NCI-H146 treated with DMSO at 0.1 percent for 48 hours (cell line): ENCODE measurements around the gene NFXL1.

Source experiments
- DNase-seq: peaks from one replicate; lab custom pipeline; 2025; ENCODE audit not compliant: unreplicated experiment; lab: John Stamatoyannopoulos, UW

The NFXL1 gene

DNA sequence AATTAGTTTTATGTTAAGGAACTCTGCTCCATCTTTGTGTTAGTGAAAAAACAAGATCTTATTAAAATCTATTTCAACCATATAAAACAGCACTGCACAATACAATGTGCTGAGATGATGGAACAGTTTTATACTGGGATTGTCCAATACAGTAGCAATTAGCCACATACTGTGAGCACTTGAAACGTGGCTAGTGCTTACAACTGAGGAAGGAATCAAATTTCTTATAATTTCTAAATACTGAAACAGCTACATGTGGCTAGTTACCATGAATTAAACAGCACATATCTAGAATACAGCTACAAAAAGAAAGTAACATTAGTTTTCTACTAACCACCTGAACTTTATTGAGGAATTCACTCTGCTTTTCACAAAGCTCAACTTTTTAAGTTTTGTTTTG, 14.7 kb downstream of the NFXL1 start:
- peak; percentile 23 for DNase-seq

DNA sequence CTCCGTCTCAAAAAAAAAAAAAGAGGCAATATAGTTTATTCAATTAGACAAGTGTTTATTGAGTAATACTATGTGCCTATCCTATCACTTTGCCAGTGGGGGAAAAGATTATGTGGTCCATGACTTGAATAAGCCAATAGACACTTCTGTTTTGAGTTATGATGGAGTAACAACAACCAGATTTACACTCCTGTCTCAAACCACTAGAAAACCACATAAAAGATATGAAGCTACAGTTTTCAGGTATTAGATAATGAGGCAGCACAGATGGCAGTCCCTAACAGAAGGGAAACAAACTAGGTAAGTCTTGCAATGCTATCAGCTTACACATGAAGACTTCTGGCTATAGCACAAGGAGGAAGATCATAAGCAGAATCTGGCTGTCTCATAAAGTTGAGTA, 22.5 kb downstream of the NFXL1 start:
- no peak for DNase-seq

DNA sequence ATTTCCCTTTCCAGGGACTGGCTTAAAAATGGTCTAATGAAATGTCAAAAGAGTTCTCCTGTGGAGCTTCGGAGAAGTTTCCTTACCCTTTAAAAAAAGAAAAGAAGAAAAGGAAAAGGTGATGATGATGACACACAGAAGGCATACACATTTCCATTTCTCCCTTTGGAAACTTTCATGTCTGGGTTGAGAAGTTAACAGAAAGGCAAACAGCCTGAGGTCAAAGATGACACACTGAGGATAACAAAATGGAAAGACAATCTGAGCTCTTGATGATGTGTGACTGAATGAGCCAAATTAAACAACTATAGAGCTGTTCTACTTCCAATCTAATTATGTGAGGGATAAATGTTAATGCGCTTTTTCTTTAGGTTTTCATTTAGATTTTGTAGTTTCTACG, 32.2 kb downstream of the NFXL1 start:
- DNase-seq = no peak

DNA sequence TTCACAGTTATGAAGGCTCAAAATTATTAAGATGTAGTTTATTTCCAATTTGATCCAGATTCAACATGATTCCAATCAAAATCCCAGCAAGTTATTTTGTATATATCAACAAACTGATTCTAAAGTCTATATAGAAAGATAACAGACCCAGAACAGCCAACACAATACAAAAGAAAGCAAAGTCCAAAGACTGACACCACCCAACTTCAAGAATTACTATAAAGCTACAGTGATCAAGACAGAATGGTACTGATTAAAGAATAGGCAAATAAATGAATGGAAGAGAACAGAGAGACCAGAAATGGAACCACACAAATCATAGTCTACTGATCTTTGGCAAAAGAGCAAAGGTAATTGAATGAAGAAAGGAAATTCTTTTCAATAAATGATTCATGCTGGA, 34.9 kb downstream of the NFXL1 start:
- no peak for DNase-seq

DNA sequence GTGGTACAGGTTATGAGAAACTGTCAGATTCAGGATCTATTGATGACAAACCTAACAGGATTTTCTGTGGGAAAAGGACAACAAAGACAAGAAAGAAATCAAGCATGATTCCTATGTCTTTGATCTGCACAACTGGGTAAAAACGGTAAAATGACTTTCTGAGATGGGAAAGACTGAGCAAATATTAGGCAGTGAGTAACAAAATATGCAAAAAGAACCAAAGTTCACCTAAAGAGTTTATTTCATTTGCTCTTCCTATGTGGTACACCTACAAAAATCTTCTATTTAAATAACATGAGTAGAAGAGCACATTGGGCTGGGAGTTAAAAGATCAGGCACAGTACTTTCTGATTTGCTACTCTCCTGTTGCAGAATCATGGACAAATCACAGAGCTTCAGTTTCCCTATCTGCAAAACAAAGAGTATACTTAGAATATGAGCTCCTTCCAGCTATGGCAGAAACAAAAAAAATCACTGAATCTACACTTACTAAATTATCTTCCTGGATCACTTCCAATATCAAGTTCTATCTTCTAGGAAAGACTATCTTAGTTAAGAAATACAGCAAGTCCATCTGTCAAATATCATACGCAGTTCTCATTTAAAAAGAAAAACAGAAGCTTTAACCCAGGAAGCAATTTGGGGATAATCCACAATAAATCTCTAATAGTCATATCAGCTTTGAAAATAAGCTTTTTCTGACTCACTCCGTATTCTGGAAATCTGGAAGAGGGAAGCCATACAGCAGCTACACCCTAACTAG, 37.4 kb downstream of the NFXL1 start:
- no peak for DNase-seq

DNA sequence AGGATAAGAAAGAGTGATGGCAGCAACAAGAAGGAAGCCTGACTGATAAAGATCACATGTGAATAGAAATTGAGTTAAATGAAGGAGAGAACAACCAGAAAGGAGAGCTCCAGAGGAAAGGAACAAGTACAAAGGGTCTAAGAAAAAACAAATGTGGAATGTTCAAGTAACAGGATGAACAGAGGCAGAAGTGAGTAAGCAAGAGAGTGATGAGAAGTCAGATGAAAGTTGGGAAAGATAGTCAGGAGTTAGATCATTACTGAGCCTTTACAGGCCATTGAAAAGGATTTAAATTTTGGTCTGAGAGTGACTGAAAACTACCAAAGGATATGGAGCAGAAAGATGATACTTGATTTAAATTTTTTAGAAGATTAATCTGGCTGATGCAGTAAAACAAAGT, 38.1 kb downstream of the NFXL1 start:
- no peak for DNase-seq

DNA sequence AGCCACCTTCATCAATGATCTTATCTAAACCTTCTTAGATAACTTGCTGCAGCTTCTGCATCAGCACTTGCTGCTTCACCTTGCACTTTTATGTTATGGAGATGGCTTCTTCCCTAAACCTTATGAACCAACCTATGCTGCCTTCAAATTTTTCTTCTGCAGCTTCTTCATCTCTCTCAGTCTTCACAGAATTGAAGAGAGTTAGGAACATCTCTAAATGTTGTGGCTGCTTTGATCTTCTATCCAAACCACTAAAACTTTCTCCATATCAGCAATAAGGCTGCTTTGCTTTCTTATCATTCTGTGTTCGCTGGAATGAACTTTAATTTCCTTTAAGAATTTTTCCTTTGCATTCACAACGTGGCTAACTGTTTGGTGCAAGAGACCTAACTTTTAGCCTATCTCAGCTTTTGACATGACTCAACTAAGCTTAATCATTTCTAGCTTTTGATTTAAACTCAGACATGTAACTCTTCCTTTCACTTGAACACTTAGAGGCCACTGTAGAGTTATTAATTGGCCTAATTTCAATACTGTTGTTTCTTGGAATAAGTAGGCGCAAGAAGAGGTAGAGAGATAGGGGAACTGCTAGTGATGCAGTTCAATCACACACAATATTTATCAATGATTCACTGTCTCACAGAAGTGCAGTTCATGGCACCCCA, 40.4 kb downstream of the NFXL1 start:
- DNase-seq = no peak

DNA sequence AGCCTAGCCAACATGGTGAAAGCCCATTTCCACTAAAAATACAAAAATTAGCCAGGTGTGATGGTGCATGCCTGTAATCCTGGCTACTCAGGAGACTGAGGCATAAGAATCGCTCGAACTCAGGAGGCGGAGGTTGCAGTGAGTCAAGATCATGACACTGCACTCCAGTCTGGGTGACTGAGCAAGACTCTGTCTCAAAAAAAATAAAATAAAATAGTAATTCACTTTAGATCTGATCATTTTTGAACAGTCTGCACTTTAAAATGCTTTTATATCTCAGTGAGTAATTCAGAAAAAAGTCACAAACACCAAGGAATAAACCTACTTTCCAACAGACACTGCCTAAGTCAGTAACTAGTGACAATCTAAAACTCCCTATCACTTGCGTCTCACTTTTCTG, 50.9 kb downstream of the NFXL1 start:
- no peak for DNase-seq

DNA sequence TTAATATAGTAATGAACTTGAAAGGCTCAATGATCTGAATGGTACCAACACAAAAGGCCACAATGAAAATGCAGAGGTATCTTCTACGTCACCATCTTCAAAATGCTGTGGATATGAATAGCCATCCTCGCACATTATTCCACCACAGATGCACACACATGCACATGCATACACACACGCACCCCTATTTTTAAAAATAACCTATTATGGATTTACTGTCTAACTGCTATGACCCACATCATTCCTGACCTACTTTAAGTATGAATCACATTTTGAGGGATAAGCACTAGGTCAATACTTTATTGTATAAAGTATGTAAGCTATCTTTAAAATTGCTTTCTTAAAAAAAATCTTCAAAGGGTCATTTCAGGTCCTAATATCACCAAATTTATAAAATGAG, 52.1 kb downstream of the NFXL1 start:
- no peak for DNase-seq

DNA sequence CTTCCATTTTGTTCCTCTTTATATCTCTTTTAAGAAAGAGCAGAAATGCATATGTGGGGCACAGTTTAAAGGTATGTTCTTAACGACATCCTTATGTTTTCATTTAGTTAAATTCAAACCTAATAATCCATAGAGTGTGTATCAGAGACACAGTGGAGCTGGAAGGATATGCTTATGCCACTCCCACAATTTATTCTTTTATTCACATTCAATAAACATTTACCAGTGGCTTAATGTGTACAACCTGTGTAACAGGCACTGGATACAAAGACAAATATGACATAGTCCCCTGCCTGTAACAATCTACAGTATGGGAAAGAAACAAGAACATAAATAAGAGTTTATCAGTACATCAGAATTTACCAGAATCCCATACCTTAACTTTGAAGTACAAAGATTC, 54.1 kb downstream of the NFXL1 start:
- DNase-seq = no peak

DNA sequence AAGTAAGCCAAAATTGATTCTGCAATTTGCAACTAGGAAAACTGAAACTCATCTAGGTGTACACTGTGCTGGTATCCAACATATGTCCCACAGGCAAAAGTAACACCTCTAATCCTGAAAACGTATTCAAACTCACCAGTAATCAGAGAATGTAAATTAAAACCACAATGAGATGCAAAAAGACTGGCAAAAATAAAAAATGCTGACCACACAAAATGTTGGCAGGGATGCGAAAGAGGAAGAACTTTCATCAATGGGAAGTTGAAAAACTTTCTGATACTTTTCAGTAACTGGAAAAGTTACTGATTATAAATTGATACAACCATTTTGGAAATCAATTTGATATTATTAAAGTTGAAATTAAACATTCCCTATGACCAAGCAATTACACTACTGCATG, 56.4 kb downstream of the NFXL1 start:
- no peak for DNase-seq

DNA sequence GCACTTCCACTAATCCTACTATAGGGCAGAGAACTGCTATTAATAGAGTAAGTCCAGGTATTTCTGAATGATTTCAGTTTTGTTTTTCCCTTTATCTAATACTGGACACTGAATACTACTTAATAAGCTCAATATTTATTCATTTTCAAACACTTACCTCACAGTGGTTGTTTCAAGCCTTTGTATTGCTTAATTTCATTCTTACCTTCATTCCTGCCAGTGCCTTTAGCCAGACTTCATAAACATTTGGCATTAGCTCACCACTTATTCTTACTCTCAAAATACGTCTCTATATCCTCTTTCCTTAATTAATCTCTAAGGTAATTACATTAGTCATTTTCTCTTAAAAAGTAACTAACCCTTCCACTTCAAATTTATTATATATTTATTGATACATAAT, 57.7 kb downstream of the NFXL1 start:
- DNase-seq = no peak

DNA sequence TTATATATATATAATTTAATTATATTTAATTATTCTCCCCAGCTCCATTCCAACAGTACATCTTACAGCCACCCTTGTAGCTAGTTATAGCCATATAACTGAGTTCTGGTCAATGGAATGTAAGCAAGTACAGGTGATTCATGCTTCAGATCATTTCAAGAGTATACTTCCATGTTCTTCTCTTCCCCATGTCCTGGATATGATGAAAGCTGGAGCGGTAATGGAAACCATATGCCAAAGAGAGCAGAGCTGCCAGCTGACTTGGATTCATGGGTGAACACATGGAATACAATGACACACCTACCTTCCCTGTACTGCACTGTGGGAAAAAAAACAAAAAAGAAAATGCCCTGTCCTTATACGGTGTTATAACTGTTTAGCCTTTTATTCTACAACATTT, 59.0 kb downstream of the NFXL1 start:
- no peak for DNase-seq

DNA sequence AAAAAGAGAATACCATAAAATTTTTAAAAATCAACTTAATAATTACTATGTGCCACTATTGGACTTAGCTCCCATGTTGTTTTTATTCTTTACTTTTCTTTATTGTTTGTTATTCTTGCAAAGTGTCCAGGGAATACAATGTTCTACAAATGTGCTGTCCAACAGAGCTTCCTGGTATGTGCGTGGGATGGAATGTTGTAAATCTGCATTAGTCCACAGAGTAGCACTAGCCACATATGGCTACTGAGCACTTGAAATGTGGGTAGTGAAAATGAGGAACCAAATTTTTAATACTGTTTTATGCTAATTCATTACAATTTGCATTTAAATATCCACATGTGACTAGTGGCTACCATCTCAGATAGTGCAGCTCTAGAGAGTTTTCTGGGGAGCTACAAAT, 62.2 kb downstream of the NFXL1 start:
- DNase-seq = no peak

DNA sequence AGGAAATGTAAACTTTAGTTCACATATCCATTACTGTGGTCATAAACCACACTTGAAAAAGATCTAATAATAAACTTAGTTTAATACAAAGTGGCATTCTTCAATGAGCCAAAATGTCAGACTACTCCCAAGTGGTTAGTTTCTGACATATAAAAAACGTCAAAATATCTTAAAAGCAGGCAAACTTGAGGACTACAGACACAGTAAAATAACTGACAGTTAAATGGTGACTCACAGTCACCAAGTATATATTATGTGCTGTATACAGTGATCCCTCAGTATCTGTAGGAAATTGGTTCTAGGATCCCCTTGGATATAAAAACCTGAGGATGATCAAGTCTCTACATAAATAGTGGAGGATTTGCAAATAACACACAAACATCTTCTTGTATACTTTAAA, 64.9 kb downstream of the NFXL1 start:
- no peak for DNase-seq

DNA sequence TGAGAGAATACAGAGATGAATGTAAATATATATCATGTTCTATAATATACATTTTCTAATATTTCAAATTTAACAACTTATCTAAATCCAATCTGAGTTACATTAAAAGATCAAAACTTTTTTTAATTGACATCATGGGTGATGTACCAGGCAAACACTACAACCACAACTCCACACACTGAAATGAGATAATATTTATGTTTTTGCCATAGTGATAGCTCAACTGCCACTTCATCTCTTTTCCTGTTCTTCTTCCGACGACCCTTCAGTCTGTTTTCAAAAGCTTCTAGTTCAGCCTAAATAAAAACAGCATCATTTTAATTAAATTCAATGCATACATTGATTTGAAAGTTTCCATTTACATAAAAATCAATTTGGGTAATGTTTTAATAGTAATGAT, 66.3 kb downstream of the NFXL1 start:
- no peak for DNase-seq

DNA sequence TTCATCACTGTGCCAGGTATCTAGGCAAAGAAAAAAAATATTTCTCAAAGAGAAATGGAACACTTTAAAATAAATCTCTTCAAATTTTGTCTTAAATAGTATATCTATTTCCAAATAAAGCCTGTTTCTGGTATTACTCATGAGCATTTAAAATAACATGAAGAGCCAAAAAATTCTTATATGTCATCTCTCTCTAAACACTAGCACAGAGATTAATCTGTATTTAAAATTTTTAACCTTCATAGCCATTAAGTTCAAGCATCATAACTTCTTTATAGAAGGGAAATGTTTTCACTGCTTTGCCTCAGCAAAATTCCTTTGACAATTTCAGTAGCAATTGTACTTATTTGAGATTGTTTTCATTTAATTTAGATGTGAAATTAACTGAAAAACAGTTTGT, 71.4 kb downstream of the NFXL1 start:
- DNase-seq = no peak

DNA sequence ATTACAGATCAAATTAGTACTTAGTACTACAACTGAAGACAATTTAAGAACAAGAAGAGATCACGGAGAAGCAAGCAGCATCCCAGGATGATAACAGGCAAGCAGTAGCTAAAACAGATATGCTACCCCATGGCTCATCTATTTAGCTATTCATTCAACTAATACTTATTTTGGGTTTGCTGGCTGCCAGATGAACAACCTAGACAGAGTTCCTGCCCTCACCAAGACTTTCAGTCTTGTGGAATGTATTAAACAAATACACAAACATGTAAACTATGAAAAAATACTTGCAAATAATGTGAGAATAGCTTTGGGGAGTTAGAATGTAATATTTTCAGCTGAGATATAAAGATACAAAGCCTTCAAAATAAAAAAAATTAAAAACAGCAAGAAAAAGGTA, 74.1 kb downstream of the NFXL1 start:
- DNase-seq = no peak

DNA sequence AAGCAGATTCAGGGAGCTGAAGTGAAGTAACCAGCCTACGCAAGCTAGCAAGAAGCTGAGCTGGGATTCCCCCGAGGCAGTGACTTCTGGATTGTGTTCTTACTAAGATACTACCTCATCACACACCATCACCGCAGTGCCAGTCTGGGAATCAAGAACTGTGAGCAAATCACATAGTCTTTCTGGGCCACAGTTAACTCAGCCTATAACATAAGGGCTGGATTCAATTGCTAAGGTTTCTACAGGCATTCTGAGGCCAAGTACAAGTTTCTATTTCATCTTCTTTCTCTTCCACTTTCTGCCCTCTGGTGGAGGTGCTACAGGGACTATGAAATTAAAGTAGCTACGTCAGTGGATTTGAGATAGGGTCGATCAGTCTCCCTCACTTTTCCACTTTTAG, 75.1 kb downstream of the NFXL1 start:
- DNase-seq = no peak

DNA sequence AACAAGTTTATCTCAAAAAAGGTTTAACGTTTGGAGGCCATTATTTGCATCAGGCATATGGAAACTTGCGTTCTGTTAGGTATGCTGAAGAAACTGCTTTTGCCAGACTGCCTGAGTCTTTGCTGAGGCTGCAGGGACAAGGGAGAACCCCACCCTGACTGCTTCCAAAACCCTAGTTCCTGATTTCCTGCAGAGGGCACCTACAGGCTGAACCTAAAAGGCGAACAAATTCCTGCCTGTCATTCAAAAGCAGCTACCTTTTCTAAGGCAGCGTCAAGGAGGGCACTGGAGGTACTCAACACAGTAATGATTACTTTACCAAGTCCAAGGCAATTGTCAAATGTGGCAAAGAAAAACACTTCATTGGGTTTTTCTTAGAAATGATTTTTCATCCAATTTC, 75.9 kb downstream of the NFXL1 start:
- DNase-seq = no peak

DNA sequence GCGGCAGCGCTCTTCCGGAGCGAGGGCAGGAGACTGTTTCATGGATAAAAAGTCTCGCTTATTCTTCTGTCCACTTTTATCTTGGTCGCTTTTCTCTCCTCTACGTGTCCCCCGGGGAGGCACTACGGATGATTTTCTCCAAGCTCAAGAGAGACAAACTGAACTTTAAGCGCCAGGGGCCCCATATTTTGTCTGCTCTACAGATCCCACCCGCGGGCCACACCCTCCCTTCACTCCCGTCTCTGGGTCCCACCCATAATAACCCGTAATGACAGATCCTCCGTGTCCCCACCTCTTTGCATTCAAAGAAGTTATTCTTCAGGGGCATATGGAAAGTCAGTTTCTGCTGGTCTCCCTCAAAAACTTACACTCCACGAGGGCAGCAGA, 76.5 kb downstream of the NFXL1 start, which contains the start of gene CORIN:
CORIN (minus strand) TSS at position 160 of the 387 bp plus-strand sequence; CDS start at position 42, 118 bp downstream.
- no peak for DNase-seq

DNA sequence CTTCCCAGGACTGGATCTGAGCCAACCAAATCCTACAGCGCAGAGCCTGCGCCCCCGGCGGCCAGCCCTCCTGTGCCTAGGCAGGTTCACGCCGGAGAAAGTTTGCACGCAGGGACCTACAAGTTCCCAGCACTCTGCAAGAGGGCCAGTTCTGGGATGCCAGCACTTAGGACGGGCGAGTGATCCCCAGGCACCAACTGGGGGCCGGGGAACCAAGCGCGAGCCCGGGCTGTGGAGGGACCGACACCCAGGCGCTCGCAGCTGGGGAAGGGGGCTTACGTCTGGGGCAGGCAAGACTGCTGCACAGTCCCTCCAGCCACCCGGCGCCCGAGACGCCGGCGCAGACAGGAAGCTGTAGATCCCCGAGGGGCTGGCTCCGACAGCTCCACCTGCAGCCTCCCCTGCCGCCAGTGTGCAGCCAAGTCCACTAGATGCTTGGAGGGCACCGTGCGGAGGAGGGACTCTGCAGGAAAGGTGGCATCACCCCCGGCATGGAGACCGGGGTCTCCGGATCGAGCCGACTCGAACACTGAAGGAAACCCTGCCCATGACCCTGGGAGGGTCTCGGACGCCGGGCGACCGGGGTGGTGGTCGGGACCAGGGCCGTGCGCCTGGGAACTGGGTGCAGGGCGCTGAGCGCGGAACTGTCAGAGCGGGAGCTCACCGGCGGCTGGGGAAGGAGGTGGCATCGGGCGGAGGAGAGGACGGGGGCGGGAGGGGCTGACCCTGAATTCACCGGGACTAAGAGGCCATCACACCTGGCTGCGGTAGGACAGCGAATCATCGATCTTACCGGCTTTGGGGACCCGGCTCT, 77.1 kb downstream of the NFXL1 start:
- DNase-seq = peak; percentile 20
